HepG2 (cell line): ENCODE measurements around the gene LAMB2. TPM values are rescaled to one million over a fixed set of nuclear protein-coding genes. Genes with fewer than 3 reads are reported as not detected.

ENCODE experiments used
- ATAD3A ChIP-seq: sonication (generic); formaldehyde crosslinking; IDR thresholded peaks from 2 replicates; pipeline ENCODE4 v1.4.0; 2020; ENCODE audit warnings: missing genetic modification reagents
- ETV6 ChIP-seq: sonication (generic); formaldehyde crosslinking; conservative IDR thresholded peaks from 2 replicates; pipeline ENCODE4 v1.4.0; 2020; ENCODE audit warnings: missing genetic modification reagents
- FOXJ3 ChIP-seq: sonication (generic); formaldehyde crosslinking; IDR thresholded peaks from 2 replicates; pipeline ENCODE4 v1.4.0; 2020; ENCODE audit warnings: missing genetic modification reagents, mild to moderate bottlenecking, borderline replicate concordance
- HIVEP1 ChIP-seq: sonication (generic); formaldehyde crosslinking; IDR thresholded peaks from 2 replicates; pipeline ENCODE4 v1.4.0; 2020; ENCODE audit warnings: mild to moderate bottlenecking, missing genetic modification reagents
- HOXD1 ChIP-seq: sonication (generic); formaldehyde crosslinking; IDR thresholded peaks from 2 replicates; pipeline ENCODE4 v1.5.0; 2020; ENCODE audit warnings: missing genetic modification reagents
- MAFK ChIP-seq, 2 experiments: IDR thresholded peaks in 1 of 2; conservative IDR thresholded peaks in 1 of 2; 2 replicates each; pipeline ENCODE4 v1.6.1; 2011; ENCODE audit warnings: improper control_type of control experiment in 2 of 2, low read length in 2 of 2
- MED8 ChIP-seq: sonication (generic); formaldehyde crosslinking; IDR thresholded peaks from 2 replicates; pipeline ENCODE4 v1.8.1; 2023; ENCODE audit warnings: mild to moderate bottlenecking, missing genetic modification reagents; ENCODE audit not compliant: insufficient replicate concordance
- MTA3 ChIP-seq: sonication (generic); formaldehyde crosslinking; IDR thresholded peaks from 2 replicates; pipeline ENCODE4 v1.4.0; 2020; ENCODE audit warnings: missing genetic modification reagents
- MXD1 ChIP-seq: sonication (generic); formaldehyde crosslinking; IDR thresholded peaks from 2 replicates; pipeline ENCODE4 v1.4.0; 2020; ENCODE audit warnings: mild to moderate bottlenecking, missing genetic modification reagents
- NR1H2 ChIP-seq: sonication (generic); formaldehyde crosslinking; IDR thresholded peaks from 2 replicates; pipeline ENCODE4 v1.8.1; 2022; ENCODE audit warnings: low read depth, missing genetic modification reagents, borderline replicate concordance
- POGK ChIP-seq: sonication (generic); formaldehyde crosslinking; conservative IDR thresholded peaks from 2 replicates; pipeline ENCODE4 v1.8.0; 2022; ENCODE audit warnings: mild to moderate bottlenecking, moderate library complexity, missing genetic modification reagents
- RARG ChIP-seq: sonication (generic); formaldehyde crosslinking; IDR thresholded peaks from 2 replicates; pipeline ENCODE4 v1.4.0; 2020; ENCODE audit warnings: low read depth, mild to moderate bottlenecking, missing genetic modification reagents
- RORA ChIP-seq: sonication (generic); formaldehyde crosslinking; IDR thresholded peaks from 2 replicates; pipeline ENCODE4 v1.5.0; 2020; ENCODE audit warnings: mild to moderate bottlenecking, missing genetic modification reagents, moderate library complexity
- SIX1 ChIP-seq: sonication (generic); formaldehyde crosslinking; IDR thresholded peaks from 2 replicates; pipeline ENCODE4 v1.4.0; 2020; ENCODE audit warnings: missing genetic modification reagents, borderline replicate concordance
- ZBTB39 ChIP-seq: sonication (generic); formaldehyde crosslinking; IDR thresholded peaks from 2 replicates; pipeline ENCODE4 v1.5.0; 2020; ENCODE audit warnings: missing genetic modification reagents
- ZFP37 ChIP-seq: sonication (generic); formaldehyde crosslinking; IDR thresholded peaks from 2 replicates; pipeline ENCODE4 v1.4.0; 2020; ENCODE audit warnings: missing genetic modification reagents, borderline replicate concordance
- ZNF138 ChIP-seq: sonication (generic); formaldehyde crosslinking; IDR thresholded peaks from 2 replicates; pipeline ENCODE4 v1.5.0; 2020; ENCODE audit warnings: mild to moderate bottlenecking, low read depth, missing genetic modification reagents
- ZNF260 ChIP-seq: sonication (generic); formaldehyde crosslinking; IDR thresholded peaks from 2 replicates; pipeline ENCODE4 v1.4.0; 2020; ENCODE audit warnings: missing genetic modification reagents, low read depth, mild to moderate bottlenecking, borderline replicate concordance
- ZNF362 ChIP-seq: sonication (generic); formaldehyde crosslinking; IDR thresholded peaks from 2 replicates; pipeline ENCODE4 v1.4.0; 2020; ENCODE audit warnings: missing genetic modification reagents, mild to moderate bottlenecking, borderline replicate concordance
- ZNF44 ChIP-seq: sonication (generic); formaldehyde crosslinking; IDR thresholded peaks from 2 replicates; pipeline ENCODE4 v1.5.1; 2020; ENCODE audit warnings: mild to moderate bottlenecking, missing genetic modification reagents
- ZNF597 ChIP-seq: sonication (generic); formaldehyde crosslinking; IDR thresholded peaks from 2 replicates; pipeline ENCODE4 v1.5.0; 2020; ENCODE audit warnings: missing genetic modification reagents
- ZNF772 ChIP-seq: sonication (generic); formaldehyde crosslinking; IDR thresholded peaks from 2 replicates; pipeline ENCODE4 v1.5.0; 2020; ENCODE audit warnings: mild to moderate bottlenecking, missing genetic modification reagents
- polyA plus RNA-seq, 8 experiments: library from polyadenylated mRNA; depleted of rRNA in 3 of 8; stranded (reverse) in 7 of 8; unstranded in 1 of 8; fragments of >200 nt; fragmentation: Illumina TruSeq in 4 of 8; extraction: Trizol in 4 of 8; gene quantifications; 2 replicates each; pipeline versions ENCODE4 v1.2.1 to v1.2.3, GENCODE V29; 2011 to 2016; ENCODE audit warnings: low read depth in 4 of 8, missing spikeins in 1 of 8, mixed read lengths in 1 of 8; ENCODE audit not compliant: insufficient read depth in 1 of 8
- total RNA-seq, 5 experiments: library from RNA; depleted of rRNA; stranded (reverse); fragments of >200 nt; fragmentation: Illumina TruSeq; extraction: Trizol; gene quantifications; 2 replicates each; pipeline ENCODE4 v1.2.3, GENCODE V29; 2016; ENCODE audit warnings: low read depth in 1 of 5

The LAMB2 gene
- total and polyA plus RNA-seq, 2 of the 13 experiments (the other 11 are each of a cell fraction or from before 2014, with no cell fraction given), result 208 to 443 TPM

- TF ChIP-seq ZNF362 (peak; percentile 56; the same call in 1 of the 2 replicates), ZNF597 (CRISPR knock-in tag) (0 out of 2 replicates have a peak, but pooled peaks have one; percentile 61), ZNF260 (CRISPR knock-in tag) (no peak), SIX1 (CRISPR knock-in tag) (0 out of 2 replicates have a peak, but pooled peaks have one; percentile 43), MTA3 (no peak), ZNF772 (CRISPR knock-in tag) (peak; percentile 85), NR1H2 (peak; percentile 34; the same call in 1 of the 2 replicates), ZFP37 (CRISPR knock-in tag) (no peak), MXD1 (0 out of 2 replicates have a peak, but pooled peaks have one; percentile 29), ETV6 (CRISPR knock-in tag) (peak; percentile 13; the same call in 1 of the 2 replicates), RORA (CRISPR knock-in tag) (no peak), POGK (CRISPR knock-in tag) (no peak), MED8 (CRISPR knock-in tag) (no peak), HIVEP1 (0 out of 2 replicates have a peak, but pooled peaks have one; percentile 35), ATAD3A (CRISPR knock-in tag) (no peak), ZBTB39 (CRISPR knock-in tag) (no peak), ZNF44 (CRISPR knock-in tag) (peak; percentile 83; the same call in 1 of the 2 replicates), HOXD1 (CRISPR knock-in tag) (0 out of 2 replicates have a peak, but pooled peaks have one; percentile 51), MAFK (conservative IDR thresholded peaks at IDR 0.05 in 1 of 2, IDR thresholded peaks at IDR 0.05 in 1 of 2; ENCODE audit: low read length in 2 of 2) (no peak), ZNF138 (CRISPR knock-in tag) (peak; percentile 66; the same call in 1 of the 2 replicates), FOXJ3 (peak; percentile 70; the same call in 1 of the 2 replicates), RARG (no peak)
Measured at GRCh38 chr3:49093853-49094767, 38.7 kb downstream of the LAMB2 start, which contains the start of gene QRICH1 (continued).
